Activated naive CD8-positive, alpha-beta T cell (primary cell): Measurements from ENCODE around the gene LIN52.

ENCODE experiments used
- H3K27ac Mint-ChIP-seq: one replicate; pipeline ENCODE4 v1.8.0; 2021; ENCODE audit warnings: mixed read lengths
- H3K27me3 Mint-ChIP-seq: one replicate; pipeline ENCODE4 v1.8.0; 2021; ENCODE audit warnings: mixed read lengths
- H3K36me3 Mint-ChIP-seq: one replicate; pipeline ENCODE4 v1.8.0; 2021; ENCODE audit warnings: mixed read lengths
- H3K4me1 Mint-ChIP-seq: one replicate; pipeline ENCODE4 v1.8.0; 2021; ENCODE audit warnings: low read depth, mixed read lengths
- H3K4me3 Mint-ChIP-seq: one replicate; pipeline ENCODE4 v1.8.0; 2021; ENCODE audit warnings: mild to moderate bottlenecking, mixed read lengths
- H3K9me3 Mint-ChIP-seq: one replicate; pipeline ENCODE4 v1.8.0; 2021; ENCODE audit warnings: low read depth, mixed read lengths

LIN52 gene

GRCh38 chr14:74195623-74196022 is 110.9 kb downstream of the LIN52 start:
- Mint-ChIP-seq H3K27me3 (no peaks in the 10 kb centered on the region), H3K4me3 (no peak overlapping the region), H3K27ac (no peak overlapping the region), H3K9me3 (no peaks in the 10 kb centered on the region), H3K4me1 (no peaks in the 10 kb centered on the region), H3K36me3 (peaks cover 7% of the 10 kb centered on the region)

GRCh38 chr14:74198441-74199234 is 113.9 kb downstream of the LIN52 start:
- Mint-ChIP-seq H3K4me3 (no peak overlapping the region), H3K27me3 (no peaks in the 10 kb centered on the region), H3K27ac (no peak overlapping the region), H3K4me1 (no peaks in the 10 kb centered on the region), H3K9me3 (no peaks in the 10 kb centered on the region), H3K36me3 (no peaks in the 10 kb centered on the region)

GRCh38 chr14:74202113-74202512 is 117.4 kb downstream of the LIN52 start:
- no peaks in the 10 kb centered on the region for H3K27me3 Mint-ChIP-seq
- H3K4me3 Mint-ChIP-seq, result no peak overlapping the region
- H3K9me3 Mint-ChIP-seq, result no peaks in the 10 kb centered on the region
- H3K4me1 Mint-ChIP-seq, result no peaks in the 10 kb centered on the region
- no peak overlapping the region for H3K27ac Mint-ChIP-seq
- no peaks in the 10 kb centered on the region for H3K36me3 Mint-ChIP-seq

GRCh38 chr14:74203639-74204038 is 118.9 kb downstream of the LIN52 start:
- no peaks in the 10 kb centered on the region for H3K36me3 Mint-ChIP-seq
- no peak overlapping the region for H3K4me3 Mint-ChIP-seq
- no peak overlapping the region for H3K27ac Mint-ChIP-seq
- no peaks in the 10 kb centered on the region for H3K27me3 Mint-ChIP-seq
- no peaks in the 10 kb centered on the region for H3K9me3 Mint-ChIP-seq
- no peaks in the 10 kb centered on the region for H3K4me1 Mint-ChIP-seq

- Mint-ChIP-seq H3K36me3 (no peaks in the 10 kb centered on the region), H3K27me3 (peaks cover 3% of the 10 kb centered on the region), H3K4me3 (no peak overlapping the region), H3K27ac (no peak overlapping the region), H3K4me1 (no peaks in the 10 kb centered on the region), H3K9me3 (no peaks in the 10 kb centered on the region)
Measured at GRCh38 chr14:74204491-74204890, 119.7 kb downstream of the LIN52 start.

- H3K4me1 Mint-ChIP-seq, result no peaks in the 10 kb centered on the region
- H3K27me3 Mint-ChIP-seq, result peaks cover 3% of the 10 kb centered on the region
- no peaks in the 10 kb centered on the region for H3K36me3 Mint-ChIP-seq
- no peak overlapping the region for H3K27ac Mint-ChIP-seq
- no peak overlapping the region for H3K4me3 Mint-ChIP-seq
- H3K9me3 Mint-ChIP-seq, result no peaks in the 10 kb centered on the region
Measured at GRCh38 chr14:74205882-74206281, 121.1 kb downstream of the LIN52 start.

- H3K36me3 Mint-ChIP-seq, result no peaks in the 10 kb centered on the region
- no peak overlapping the region for H3K27ac Mint-ChIP-seq
- peaks cover 3% of the 10 kb centered on the region for H3K27me3 Mint-ChIP-seq
- H3K4me1 Mint-ChIP-seq, result no peaks in the 10 kb centered on the region
- H3K4me3 Mint-ChIP-seq, result no peak overlapping the region
- H3K9me3 Mint-ChIP-seq, result no peaks in the 10 kb centered on the region
Measured at GRCh38 chr14:74207943-74208342, 123.2 kb downstream of the LIN52 start.

GRCh38 chr14:74208642-74209041 is 123.9 kb downstream of the LIN52 start:
- H3K36me3 Mint-ChIP-seq, result no peaks in the 10 kb centered on the region
- no peaks in the 10 kb centered on the region for H3K9me3 Mint-ChIP-seq
- peaks cover 3% of the 10 kb centered on the region for H3K27me3 Mint-ChIP-seq
- H3K4me3 Mint-ChIP-seq, result no peak overlapping the region
- no peak overlapping the region for H3K27ac Mint-ChIP-seq
- H3K4me1 Mint-ChIP-seq, result no peaks in the 10 kb centered on the region

- peaks cover 5% of the 10 kb centered on the region for H3K27me3 Mint-ChIP-seq
- H3K9me3 Mint-ChIP-seq, result no peaks in the 10 kb centered on the region
- no peak overlapping the region for H3K4me3 Mint-ChIP-seq
- H3K27ac Mint-ChIP-seq, result no peak overlapping the region
- no peaks in the 10 kb centered on the region for H3K4me1 Mint-ChIP-seq
- H3K36me3 Mint-ChIP-seq, result no peaks in the 10 kb centered on the region
Measured at GRCh38 chr14:74211945-74212580, 127.3 kb downstream of the LIN52 start.

- Mint-ChIP-seq H3K27me3 (peaks cover 6% of the 10 kb centered on the region), H3K9me3 (no peaks in the 10 kb centered on the region), H3K27ac (no peak overlapping the region), H3K36me3 (no peaks in the 10 kb centered on the region), H3K4me3 (no peak overlapping the region), H3K4me1 (no peaks in the 10 kb centered on the region)
Measured at GRCh38 chr14:74213907-74214803, 129.4 kb downstream of the LIN52 start.

GRCh38 chr14:74216671-74217070 is 131.9 kb downstream of the LIN52 start:
- H3K4me3 Mint-ChIP-seq, result no peak overlapping the region
- peaks cover 8% of the 10 kb centered on the region for H3K27me3 Mint-ChIP-seq
- H3K9me3 Mint-ChIP-seq, result no peaks in the 10 kb centered on the region
- H3K4me1 Mint-ChIP-seq, result no peaks in the 10 kb centered on the region
- no peaks in the 10 kb centered on the region for H3K36me3 Mint-ChIP-seq
- H3K27ac Mint-ChIP-seq, result no peak overlapping the region

- Mint-ChIP-seq H3K4me3 (no peak overlapping the region), H3K36me3 (no peaks in the 10 kb centered on the region), H3K9me3 (no peaks in the 10 kb centered on the region), H3K27ac (no peak overlapping the region), H3K27me3 (peaks cover 8% of the 10 kb centered on the region), H3K4me1 (no peaks in the 10 kb centered on the region)
Measured at GRCh38 chr14:74217672-74218448, 133.1 kb downstream of the LIN52 start.

GRCh38 chr14:74218462-74218861 is 133.7 kb downstream of the LIN52 start:
- H3K4me3 Mint-ChIP-seq, result no peak overlapping the region
- H3K4me1 Mint-ChIP-seq, result no peaks in the 10 kb centered on the region
- H3K36me3 Mint-ChIP-seq, result no peaks in the 10 kb centered on the region
- no peaks in the 10 kb centered on the region for H3K9me3 Mint-ChIP-seq
- H3K27me3 Mint-ChIP-seq, result peaks cover 8% of the 10 kb centered on the region
- no peak overlapping the region for H3K27ac Mint-ChIP-seq

- Mint-ChIP-seq H3K4me1 (no peaks in the 10 kb centered on the region), H3K4me3 (no peak overlapping the region), H3K36me3 (no peaks in the 10 kb centered on the region), H3K27ac (no peak overlapping the region), H3K27me3 (peaks cover 8% of the 10 kb centered on the region), H3K9me3 (no peaks in the 10 kb centered on the region)
Measured at GRCh38 chr14:74219277-74220205, 134.8 kb downstream of the LIN52 start.
